Testis (tissue), 3 donors: ENCODE data around the gene GRM7. TPM values are rescaled to one million over a fixed set of nuclear protein-coding genes. Genes with fewer than 3 reads are reported as not detected.
A peak's percentile ranks its signal among the peaks of the same experiment; 100 is the strongest.

ENCODE experiments used
- DNase-seq: peaks from one replicate; pipeline ENCODE4 v3.0.0-alpha.2; 2019
- H3K27ac ChIP-seq, 2 donors: fragments of 200-600 bp; sonication (generic); one replicate each; pipeline ENCODE4 v1.5.1; 2019
- H3K27me3 ChIP-seq: fragments of 200-600 bp; sonication (generic); one replicate; pipeline ENCODE4 v1.5.1; 2019
- H3K36me3 ChIP-seq: fragments of 200-600 bp; sonication (generic); one replicate; pipeline ENCODE4 v1.5.1; 2017; ENCODE audit warnings: low read depth; ENCODE audit errors: missing control alignments
- H3K4me1 ChIP-seq: fragments of 200-600 bp; sonication (generic); one replicate; pipeline ENCODE4 v1.5.1; 2019
- H3K4me3 ChIP-seq, 2 donors: fragments of 200-600 bp; sonication (generic); one replicate each; pipeline ENCODE4 v1.5.1; 2017 to 2019
- H3K9me3 ChIP-seq: fragments of 200-600 bp; sonication (generic); one replicate; pipeline ENCODE4 v1.5.1; 2017
- CTCF ChIP-seq, 3 experiments: fragments of 450-650 bp in 2 of 3; fragments of 200-600 bp in 1 of 3; sonication (generic) in 1 of 3; IDR thresholded peaks; one replicate each; pipeline ENCODE4 v1.5.1; 2016 to 2019; ENCODE audit warnings: antibody characterized with exemption in 3 of 3, mild to moderate bottlenecking in 2 of 3, moderate library complexity in 1 of 3
- POLR2A ChIP-seq: fragments of 450-650 bp; IDR thresholded peaks from one replicate; pipeline ENCODE4 v1.6.1; 2017; ENCODE audit warnings: antibody characterized with exemption, mild to moderate bottlenecking, moderate library complexity
- WGBS, 2 donors: methylation state at CpG; one replicate each; pipeline ENCODE4 v1.1.5; 2018; 5-methylcytosine and 5-hydroxymethylcytosine counted together
- intact Hi-C: fragments of 100-400 bp; cut with DNase I; formaldehyde crosslinking; loops from one replicate; pipeline ENCODE4 v1.15.1; 2023; ENCODE audit warnings: low total_unique reads
- polyA plus RNA-seq: library from polyadenylated mRNA; stranded (reverse); fragments of 350-450 nt; fragmentation: Illumina TruSeq; extraction: RNeasy Lipid Tissue Mini Kit (QIAGEN cat#74804); gene quantifications from one replicate; pipeline ENCODE4 v1.2.3, GENCODE V29; 2014; ENCODE audit warnings: low read depth, low replicate concordance; ENCODE audit not compliant: insufficient read depth
- total RNA-seq, 2 donors: library from RNA; depleted of rRNA; stranded (reverse); fragments of >200 nt; gene quantifications; one replicate each; pipeline ENCODE4 v1.2.3, GENCODE V29; 2016

GRM7 gene
- total and polyA plus RNA-seq, 3 donors from 2014 or later = 2.0 to 3.2 (median 2.7) TPM

DNA sequence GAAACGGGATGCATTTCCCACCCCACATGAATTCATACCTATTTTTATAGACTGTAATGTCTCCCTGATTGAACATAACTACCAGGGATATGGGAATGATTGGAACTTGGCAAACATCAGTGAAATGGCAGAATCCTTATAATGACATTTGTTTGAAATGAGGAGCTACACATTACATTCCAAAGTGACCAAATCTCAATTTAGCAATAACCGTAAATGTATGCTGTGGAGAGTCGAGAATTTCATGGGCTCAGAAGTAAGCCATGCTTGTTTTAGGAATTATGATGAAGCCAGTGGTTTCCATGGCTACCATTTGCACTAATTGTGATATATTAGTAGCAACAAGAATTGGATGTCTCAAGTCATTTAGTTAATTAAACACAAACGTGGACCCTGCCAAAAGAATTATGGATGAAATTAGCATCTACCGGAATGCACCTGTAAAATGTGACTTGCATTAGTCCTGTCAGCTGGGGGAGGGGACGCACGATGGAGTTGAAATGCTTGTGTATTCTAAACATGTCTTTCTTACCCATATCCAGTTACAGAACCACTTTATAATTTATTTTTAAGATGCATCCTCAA, 760.2 kb downstream of the GRM7 start:
- DNase-seq = no peak
- Histone ChIP-seq H3K27me3 (no peaks in the 10 kb centered on the region), H3K36me3 (no peaks in the 10 kb centered on the region), H3K9me3 (no peaks in the 10 kb centered on the region), H3K4me3 (no peak overlapping the region), H3K4me1 (no peaks in the 10 kb centered on the region), H3K27ac (no peak overlapping the region)
- intact Hi-C loops = no loop called here
- no peak for TF ChIP-seq CTCF (IDR thresholded peaks at IDR 0.05)
- no peak for TF ChIP-seq POLR2A
- 84% methylated on average over 7 of the region's 7 CpGs for WGBS, 2 donors

DNA sequence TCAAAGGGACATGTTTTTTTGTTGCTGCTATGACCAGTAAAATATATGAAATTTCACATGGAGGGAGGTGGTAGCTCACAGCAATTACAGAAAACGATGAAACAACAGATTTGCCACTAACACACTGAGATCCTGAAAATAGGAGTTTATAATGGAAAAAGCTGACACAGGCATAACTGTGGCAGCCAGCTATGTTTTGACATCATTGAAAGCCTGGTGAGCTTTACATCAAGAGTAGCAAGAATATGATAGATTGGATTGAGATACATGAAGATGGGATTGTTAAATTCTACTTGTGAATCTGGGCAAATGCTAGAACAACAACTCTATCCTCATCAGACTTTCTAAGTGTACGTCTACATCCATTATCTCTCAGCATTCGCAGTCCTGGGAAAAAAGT, 760.7 kb downstream of the GRM7 start:
- no peaks in the 10 kb centered on the region for H3K4me1 ChIP-seq
- H3K9me3 ChIP-seq = no peaks in the 10 kb centered on the region
- no peak overlapping the region for H3K27ac ChIP-seq
- intact Hi-C loops = no loop called here
- H3K4me3 ChIP-seq = no peak overlapping the region
- 77 to 80% methylated on average over 3 of the region's 3 CpGs for WGBS, 2 donors
- no peaks in the 10 kb centered on the region for H3K27me3 ChIP-seq
- no peaks in the 10 kb centered on the region for H3K36me3 ChIP-seq
- TF ChIP-seq POLR2A (no peak), CTCF (IDR thresholded peaks at IDR 0.05) (no peak)
- DNase-seq = no peak

DNA sequence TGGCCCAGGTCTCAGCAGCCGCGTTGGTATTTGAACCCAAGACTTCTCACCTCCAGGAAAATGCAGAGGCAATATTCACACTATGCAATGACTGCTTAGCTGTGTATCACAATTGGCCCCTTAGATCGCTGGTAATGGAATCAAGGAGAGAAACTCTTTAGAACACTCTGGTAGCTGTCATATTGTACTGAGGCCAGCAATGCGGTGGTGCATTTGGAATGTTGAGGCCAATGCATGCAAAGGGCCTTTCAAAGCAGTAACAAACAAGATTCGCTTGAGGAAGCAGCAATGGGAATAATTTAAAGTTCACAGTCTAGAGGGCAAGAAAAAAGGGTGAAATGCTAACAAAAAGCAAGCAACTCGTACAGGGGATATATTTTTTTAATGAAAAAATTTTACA, 764.1 kb downstream of the GRM7 start:
- Histone ChIP-seq H3K27ac (no peak overlapping the region), H3K9me3 (no peaks in the 10 kb centered on the region), H3K36me3 (no peaks in the 10 kb centered on the region), H3K4me1 (no peaks in the 10 kb centered on the region), H3K27me3 (no peaks in the 10 kb centered on the region), H3K4me3 (no peak overlapping the region)
- no peak for DNase-seq
- WGBS, 2 donors = 86 to 93% methylated on average over 6 of the region's 6 CpGs
- intact Hi-C loops = no loop called here
- TF ChIP-seq POLR2A (no peak), CTCF (IDR thresholded peaks at IDR 0.05) (no peak)

- Histone ChIP-seq H3K4me1 (no peaks in the 10 kb centered on the region), H3K9me3 (no peaks in the 10 kb centered on the region), H3K27me3 (no peaks in the 10 kb centered on the region), H3K27ac (no peak overlapping the region), H3K4me3 (no peak overlapping the region), H3K36me3 (no peaks in the 10 kb centered on the region)
- no peak for DNase-seq
- intact Hi-C loops = no loop called here
- 53 to 57% methylated on average over 4 of the region's 4 CpGs for WGBS, 2 donors
- TF ChIP-seq CTCF (IDR thresholded peaks at IDR 0.05) (no peak), POLR2A (no peak)
Observed at GRCh38 chr3:7630351-7630911, 769.5 kb downstream of the GRM7 start.

DNA sequence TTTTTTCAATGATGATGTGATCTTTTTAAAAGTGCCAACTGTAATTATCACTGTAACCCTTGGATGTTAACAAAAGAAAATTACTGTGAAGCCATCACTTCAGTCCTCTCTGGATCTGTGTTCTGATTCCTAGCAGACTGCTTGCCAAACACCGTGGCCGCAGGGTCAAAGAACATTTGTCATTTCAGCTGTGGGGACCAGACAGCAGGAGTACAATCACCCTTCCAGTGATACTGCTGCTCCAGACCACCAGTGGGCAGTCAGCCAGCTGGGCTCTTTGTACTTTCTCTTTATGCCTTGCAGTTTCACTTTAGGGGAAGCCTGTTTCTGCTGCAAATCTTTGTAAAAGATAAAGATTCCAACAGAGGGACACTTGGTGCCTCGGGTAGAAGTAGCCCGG, 770.0 kb downstream of the GRM7 start:
- WGBS, 2 donors = 20 to 35% methylated on average over 4 of the region's 4 CpGs
- no peaks in the 10 kb centered on the region for H3K4me1 ChIP-seq
- no peaks in the 10 kb centered on the region for H3K36me3 ChIP-seq
- peak; percentile 24 for DNase-seq
- TF ChIP-seq CTCF (IDR thresholded peaks at IDR 0.05) = no peak
- no peak for TF ChIP-seq POLR2A
- no peak overlapping the region for H3K27ac ChIP-seq
- no peaks in the 10 kb centered on the region for H3K27me3 ChIP-seq
- H3K4me3 ChIP-seq = no peak overlapping the region
- no peaks in the 10 kb centered on the region for H3K9me3 ChIP-seq
- intact Hi-C loops = no loop called here
